Measurements from ENCODE around the gene MAGIX.

DNA sequence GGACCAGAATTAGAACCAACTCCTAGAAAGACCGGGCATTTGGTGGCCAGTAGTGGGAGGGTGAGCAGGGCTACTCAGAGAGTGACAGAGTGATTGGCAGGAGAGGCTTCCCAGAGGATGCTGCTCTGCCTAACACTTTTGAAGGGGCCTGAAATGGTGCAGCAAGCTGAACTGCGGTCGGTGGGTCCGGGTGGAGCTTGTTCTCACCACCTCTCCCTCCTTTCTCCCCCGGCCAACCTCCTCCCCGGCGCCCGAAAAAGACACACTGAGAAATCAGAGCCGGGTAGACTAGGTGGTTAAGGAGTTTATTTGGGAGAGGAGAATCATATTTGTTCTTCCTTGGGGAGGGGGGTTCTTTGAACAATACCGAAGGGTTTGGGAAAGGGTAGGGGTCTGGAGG, 25.0 kb downstream of the MAGIX start:
- TF ChIP-seq, protein P1, sequence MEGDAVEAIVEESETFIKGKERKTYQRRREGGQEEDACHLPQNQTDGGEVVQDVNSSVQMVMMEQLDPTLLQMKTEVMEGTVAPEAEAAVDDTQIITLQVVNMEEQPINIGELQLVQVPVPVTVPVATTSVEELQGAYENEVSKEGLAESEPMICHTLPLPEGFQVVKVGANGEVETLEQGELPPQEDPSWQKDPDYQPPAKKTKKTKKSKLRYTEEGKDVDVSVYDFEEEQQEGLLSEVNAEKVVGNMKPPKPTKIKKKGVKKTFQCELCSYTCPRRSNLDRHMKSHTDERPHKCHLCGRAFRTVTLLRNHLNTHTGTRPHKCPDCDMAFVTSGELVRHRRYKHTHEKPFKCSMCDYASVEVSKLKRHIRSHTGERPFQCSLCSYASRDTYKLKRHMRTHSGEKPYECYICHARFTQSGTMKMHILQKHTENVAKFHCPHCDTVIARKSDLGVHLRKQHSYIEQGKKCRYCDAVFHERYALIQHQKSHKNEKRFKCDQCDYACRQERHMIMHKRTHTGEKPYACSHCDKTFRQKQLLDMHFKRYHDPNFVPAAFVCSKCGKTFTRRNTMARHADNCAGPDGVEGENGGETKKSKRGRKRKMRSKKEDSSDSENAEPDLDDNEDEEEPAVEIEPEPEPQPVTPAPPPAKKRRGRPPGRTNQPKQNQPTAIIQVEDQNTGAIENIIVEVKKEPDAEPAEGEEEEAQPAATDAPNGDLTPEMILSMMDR (IDR thresholded peaks at IDR 0.05), result no peak
- no peak for TF ChIP-seq POLR2A (IDR thresholded peaks at IDR 0.05)
- no peak for TF ChIP-seq POLR2AphosphoS5 (IDR thresholded peaks at IDR 0.05)
- no peak for TF ChIP-seq EP300 (IDR thresholded peaks at IDR 0.05; ENCODE audit: low read depth)
